Stimulated activated naive CD4-positive, alpha-beta T cell (primary cell): ENCODE results near the gene MAVS.
"Not testable (repeated sequence)": the region's sequence is repeated elsewhere in the genome, so short reads cannot be mapped to it uniquely, and the experiment has no call there.

Experiments used
- DNase-seq, 6 experiments: peaks; one replicate each; lab custom pipeline; 2025; lab: John Stamatoyannopoulos, UW

Gene MAVS

DNA sequence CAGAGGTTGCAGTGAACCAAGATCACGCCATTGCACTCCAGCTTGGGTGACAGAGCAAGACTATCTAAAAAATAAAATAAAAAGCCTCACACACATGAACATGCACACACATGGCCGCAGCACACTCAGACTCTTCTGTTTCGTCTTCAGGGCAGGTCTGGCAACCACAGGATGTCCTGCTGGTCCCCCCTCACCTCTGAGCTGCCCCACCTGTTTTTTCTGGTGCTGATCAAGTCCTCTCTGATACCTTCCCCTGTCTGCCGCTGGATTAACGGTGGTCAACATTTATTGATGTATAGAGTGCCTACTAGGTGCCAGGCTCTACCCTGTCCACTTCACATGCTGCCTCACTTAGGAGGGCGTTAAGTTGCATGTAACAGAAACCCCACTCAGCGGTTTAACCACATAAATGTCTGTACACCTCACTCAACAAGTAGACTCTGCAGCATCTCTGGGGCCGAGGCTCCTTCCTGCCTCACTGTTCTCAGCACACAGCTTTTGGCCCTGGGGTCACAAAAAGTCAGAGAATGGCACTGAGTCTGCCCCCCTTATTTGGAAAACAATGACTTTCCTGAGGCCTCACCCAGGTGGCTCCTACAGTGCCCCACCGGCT is 30.8 kb upstream of the MAVS start:
- DNase-seq, result peak in 2 of 6 experiments; percentile 22 to 35

- no peak for DNase-seq
Measured at GRCh38 chr20:3818155-3819151, 28.2 kb upstream of the MAVS start.

DNA sequence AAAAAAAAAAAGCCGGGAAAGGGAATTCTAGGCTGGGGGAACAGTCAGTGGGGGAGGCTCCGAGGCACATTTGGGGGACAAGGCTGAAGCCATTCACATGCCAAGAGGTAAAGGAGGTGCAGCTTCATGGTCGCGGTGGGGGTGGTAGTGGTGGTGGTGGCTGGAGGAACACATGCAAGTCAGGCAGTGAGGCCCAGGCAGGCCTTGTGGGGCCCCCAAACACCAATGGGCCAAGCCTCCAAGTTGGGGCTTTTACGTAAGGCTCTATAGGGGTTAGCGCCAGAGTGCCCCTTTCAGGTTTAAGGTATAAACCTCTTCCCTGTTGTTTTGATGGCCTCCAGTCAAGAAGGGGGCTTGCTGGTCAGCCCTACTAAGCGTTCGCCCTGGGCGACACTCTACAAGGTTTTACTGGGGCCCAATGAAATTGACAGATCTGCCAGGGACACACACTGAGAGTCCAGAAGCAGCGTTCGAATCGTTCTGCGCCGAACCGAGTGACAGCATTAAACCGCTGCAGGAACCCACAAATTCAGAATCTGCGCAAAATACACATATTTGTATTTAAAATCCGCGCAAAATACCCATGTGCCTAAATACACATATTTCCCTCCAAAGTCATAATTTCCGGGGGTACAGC is 27.1 kb upstream of the MAVS start:
- DNase-seq, result peak in 1 of 6 experiments; percentile 29

- DNase-seq, result peak; percentile 83 to 98 (median 90)
Measured at GRCh38 chr20:3820048-3820900, 26.4 kb upstream of the MAVS start, which contains the start of gene AP5S1. AP5S1 (plus strand) TSS chr20:3820547; CDS start chr20:3822118, 1,571 bp downstream.

DNA sequence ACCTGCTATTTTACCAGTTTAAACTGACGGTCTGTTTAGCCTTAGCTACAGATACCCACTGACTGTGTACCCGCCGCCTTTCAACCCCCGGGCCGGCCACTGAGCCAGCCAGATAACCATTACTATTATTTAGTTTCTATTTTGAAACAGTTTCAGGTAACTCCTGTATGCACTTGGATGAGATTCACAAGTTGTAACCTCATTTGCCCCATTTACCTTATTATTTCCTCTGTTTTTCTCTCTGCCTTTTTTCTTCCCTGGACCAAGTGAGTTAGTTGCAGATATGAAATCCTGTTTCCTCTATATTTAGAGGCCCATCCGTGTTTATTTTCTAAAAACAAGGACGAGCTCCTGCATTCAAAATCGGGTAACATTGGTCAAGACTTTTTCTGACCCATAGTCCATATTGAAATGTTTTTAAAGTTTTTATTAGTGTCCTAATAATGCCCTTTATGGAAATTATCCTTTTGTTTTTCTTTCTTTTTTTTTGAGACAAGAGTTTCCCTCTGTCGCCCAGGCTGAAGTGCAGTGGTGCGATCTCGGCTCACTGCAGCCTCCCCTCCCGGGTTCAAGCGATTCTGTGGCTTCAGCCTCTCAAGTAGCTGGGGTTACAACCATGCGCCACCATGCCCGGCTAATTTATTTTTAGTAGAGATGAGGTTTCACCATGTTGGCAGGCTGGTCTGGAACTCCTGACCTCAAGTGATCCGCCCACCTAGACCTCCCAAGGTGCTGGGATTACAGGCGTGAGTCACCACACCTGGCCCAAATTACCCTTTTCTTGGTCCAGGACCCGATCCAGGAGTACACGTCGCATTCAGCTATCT is 25.5 kb upstream of the MAVS start:
- DNase-seq, result no peak

DNA sequence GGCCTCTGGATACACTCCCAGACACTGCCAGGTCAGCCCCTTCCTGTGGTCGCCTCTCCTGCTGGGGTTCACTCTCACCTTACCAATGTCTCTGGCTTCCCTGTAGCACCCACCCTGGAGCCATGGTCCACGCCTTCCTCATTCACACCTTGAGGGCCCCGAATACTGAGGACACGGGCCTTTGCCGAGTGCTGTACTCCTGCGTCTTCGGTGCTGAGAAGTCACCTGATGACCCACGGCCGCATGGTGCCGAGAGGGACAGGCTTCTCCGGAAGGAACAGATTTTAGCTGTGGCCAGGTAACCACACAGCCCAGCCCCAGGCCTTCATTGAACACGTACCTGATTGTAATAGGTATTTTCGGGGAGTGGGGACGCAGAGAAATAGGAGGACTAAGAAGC is 24.6 kb upstream of the MAVS start:
- DNase-seq, result no peak

DNA sequence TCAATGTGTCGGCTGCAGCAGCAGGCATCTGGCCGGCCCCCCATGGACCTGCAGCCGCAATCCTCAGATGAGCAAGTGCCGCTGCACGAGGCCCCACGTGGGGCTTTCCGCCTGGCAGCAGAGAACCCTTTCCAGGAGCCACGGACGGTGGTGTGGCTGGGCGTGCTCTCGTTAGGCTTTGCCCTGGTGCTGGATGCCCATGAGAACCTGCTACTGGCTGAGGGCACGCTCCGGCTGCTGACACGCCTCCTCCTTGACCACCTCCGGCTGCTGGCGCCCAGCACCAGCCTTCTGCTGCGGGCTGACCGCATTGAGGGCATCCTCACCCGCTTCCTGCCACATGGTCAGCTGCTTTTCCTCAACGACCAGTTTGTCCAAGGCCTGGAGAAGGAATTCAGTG is 22.8 kb upstream of the MAVS start:
- no peak for DNase-seq

GRCh38 chr20:3825526-3825925 is 21.1 kb upstream of the MAVS start:
- no peak for DNase-seq

DNA sequence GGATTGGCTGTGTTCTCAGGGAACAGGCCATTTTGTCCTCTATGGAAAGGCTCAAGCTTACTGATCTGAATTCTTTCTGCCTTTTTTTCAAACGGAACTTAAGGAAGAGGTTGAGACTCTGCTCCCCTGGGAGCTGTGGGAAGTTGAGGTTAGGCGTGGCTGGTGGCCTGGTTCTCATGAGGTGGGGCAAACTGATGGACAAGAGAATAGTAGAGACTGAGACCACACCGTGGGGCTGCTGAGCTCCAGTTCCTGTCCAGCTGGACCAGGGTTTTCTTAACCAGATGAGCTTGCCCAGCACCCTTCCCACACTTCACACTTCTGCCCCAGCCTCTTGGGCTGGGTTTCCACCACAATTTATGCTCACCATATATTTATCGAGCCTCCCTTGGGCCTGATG is 20.2 kb upstream of the MAVS start:
- no peak for DNase-seq

DNA sequence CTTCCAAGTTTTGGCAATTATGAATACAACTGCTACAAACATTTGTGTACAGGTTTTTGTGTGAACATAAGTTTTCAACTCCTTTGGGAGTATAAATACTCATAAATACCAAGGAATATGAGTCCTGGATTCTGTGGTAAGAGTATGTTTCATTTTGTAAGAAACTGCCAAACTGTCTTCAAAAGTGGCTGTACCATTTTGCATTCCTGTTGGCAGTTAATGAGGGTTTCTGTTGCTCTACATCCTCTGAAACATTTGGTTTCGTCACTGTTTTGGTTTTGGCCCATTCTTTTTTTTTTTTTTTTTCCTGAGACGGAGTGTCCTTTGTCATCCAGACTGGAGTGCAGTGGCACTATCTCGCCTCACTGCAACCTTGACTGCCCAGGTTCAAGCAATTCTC is 17.8 kb upstream of the MAVS start:
- DNase-seq, result no peak

GRCh38 chr20:3829891-3830290 is 16.7 kb upstream of the MAVS start:
- not testable (repeated sequence) for DNase-seq

DNA sequence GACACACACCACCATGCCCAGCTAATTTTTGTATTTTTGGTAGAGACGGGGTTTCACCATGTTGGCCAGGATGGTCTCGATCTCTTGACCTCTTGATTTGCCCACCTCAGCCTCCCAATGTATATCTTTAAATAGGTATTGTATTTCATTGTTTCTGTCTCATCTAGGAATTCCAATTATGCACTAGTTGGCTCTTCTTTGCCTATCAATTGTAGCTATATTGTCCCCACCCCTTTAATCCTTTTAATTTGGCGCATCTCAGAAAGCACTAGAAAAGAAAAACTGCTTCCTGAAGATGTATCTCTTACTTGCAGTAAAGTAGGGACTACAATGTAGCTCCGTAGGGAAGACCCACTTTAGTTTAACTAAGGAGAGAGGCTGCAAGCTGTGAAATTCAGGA is 10.5 kb upstream of the MAVS start:
- no peak for DNase-seq

DNA sequence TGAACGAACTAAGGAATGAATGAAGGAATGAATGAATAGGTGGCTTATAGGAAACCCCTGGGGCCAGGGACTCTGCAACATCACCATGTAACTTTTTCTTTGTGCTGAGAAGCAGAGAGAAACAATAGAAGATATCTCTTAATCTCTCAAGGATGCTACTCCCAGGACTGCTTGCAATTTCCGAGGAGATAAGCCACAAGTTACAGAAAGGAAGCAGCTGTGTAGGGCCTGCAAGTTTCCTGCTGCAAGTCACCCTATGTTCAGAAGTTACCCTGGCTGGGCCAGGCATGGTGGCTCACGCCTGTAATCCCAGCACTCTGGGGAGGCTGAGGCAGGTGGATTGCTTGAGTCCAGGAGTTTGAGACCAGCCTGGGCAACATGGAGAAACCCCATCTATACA is 7.3 kb upstream of the MAVS start:
- no peak for DNase-seq

- DNase-seq, result not testable (repeated sequence)
Measured at GRCh38 chr20:3840201-3840600, 6.4 kb upstream of the MAVS start.

DNA sequence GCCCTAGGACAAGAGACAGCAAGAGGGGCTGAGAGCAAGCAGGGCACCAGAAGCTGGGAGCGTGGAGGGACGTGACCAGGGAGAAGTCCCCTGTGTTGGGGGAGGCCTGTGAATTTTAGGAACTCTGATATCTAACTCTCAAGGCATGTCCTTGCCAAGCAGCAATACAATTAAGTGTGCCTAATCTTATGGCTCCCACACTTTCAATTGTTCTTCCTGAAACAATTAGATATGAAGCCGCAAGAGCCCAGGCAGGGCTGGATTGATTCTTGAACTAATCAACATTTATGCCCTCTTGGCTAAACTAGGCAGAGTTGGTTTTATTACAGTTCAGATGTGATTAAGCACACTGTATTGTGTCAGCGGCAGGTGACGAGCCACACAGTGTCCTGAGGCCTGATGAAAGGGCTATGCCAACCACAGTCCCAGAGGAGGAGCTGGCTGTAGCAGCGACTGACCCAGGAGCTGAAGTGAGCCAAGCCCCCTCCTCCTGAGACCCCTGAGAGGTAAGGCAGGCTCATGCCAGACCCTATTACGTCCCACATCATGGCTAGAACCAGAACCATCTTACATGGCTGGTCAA is 4.2 kb upstream of the MAVS start:
- no peak for DNase-seq

DNA sequence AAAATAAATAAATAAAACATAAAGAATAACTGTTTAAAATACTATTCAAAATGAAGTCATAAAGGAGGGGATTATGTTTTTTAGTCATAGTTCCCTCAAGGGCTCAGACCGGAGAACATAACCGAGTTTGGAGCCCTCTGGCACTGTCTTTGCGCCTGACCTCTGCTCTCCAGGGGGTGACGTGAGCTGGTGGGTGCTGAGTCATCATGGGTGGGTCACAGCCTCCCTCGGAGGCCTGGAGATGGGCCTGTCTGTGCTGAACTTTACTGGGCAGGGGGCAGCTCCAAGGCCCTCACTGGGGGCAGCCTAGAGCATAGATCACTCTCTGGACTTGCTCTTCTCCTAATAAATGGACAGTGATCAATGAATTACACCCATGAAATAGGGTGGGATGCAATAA is 3.1 kb upstream of the MAVS start:
- DNase-seq, result no peak

GRCh38 chr20:3843990-3844619 is 2.5 kb upstream of the MAVS start:
- DNase-seq, result not testable (repeated sequence)

DNA sequence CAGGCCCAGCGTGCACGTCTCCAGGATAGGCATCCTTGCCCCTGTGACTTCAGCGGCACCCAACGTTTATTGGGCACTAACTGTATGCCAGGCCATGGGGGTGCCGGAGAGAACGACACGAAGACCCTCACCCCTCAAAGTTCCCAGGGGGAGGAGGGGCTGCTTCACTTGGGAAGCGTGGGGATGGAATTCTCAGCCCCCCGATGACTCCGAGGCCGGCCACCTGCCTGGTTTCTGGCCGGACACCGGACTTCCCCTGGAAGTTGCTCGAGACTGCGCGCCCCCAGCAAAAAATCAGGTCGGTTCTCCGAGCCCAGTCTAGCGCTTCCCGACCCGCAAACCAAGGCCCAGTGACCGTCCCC is 275 bp upstream of the MAVS start:
- DNase-seq, result peak in 2 of 6 experiments; percentile 22 to 50

GRCh38 chr20:3847429-3847940 is 851 bp downstream of the MAVS start:
- DNase-seq, result no peak

GRCh38 chr20:3848565-3848964 is 1.9 kb downstream of the MAVS start:
- DNase-seq, result no peak
